NT2/D1 (cell line): ENCODE data around the gene DBI.

ENCODE experiments used
- SUZ12 ChIP-seq: IDR thresholded peaks from 2 replicates; pipeline ENCODE4 v1.6.1; 2011; ENCODE audit not compliant: insufficient read length, insufficient read depth; ENCODE audit errors: extremely low read depth
- YY1 ChIP-seq: IDR thresholded peaks from 2 replicates; pipeline ENCODE4 v1.6.1; 2011; ENCODE audit not compliant: insufficient read length, insufficient read depth
- ZNF274 ChIP-seq: IDR thresholded peaks from 2 replicates; pipeline ENCODE4 v1.6.1; 2011; ENCODE audit warnings: mild to moderate bottlenecking, low read depth, low read length

GRCh38 chr2:119402106-119402505, 35.3 kb downstream of the DBI start:
- TF ChIP-seq YY1 (no peak), ZNF274 (no peak), SUZ12 (no peak)
